ENCODE results near the gene NSF.
"Not testable (repeated sequence)": the region's sequence is repeated elsewhere in the genome, so short reads cannot be mapped to it uniquely, and the experiment has no call there.

The NSF gene

DNA sequence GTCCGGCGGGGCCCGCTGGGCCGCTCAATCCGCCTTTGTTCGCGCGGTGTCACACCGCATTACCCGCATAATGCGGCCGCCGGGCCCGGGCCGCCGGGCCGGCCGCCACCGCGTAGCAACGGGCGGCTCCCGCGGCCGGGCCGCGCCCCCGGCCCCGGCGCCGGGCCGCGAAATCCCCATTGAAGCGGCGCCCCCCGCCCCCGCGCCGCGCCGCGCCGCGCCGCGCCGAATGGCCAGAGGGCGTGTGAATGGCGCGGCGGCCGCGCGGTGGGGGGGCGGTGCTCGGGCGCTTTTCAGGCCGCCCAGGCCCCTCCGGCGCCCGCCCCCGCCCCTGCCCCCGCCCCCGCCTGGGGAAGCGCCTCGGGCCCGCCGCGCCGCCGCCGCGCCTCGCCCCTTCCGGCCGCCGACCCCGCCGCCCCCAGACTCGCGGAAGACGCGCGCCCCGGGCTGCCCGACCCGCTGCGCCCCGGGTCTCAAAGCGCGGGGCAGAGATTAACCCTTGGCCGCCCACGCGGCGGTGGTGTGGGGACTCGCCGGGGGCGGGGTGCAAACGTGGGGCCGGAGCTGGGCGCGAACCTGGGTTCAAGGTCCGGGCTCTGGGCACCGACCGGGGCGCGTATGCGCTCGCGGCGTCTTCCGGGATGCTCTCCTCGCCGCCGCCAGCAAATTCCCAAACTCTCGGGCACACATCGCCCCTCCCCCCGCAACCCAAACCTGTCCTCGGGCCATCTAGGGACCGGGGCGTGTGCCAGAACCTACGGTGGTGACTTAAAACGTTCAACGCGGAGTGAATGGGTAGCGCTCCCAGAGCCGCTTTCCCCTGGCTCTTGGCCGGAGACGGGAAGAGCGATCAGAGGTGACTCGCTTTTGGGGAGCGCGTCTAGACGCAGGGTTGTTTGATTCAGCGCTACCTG lies 181.3 kb downstream of the NSF start:
- H3K27ac ChIP-seq = peak overlapping the region; percentile 47
- no peak for DNase-seq (ENCODE audit: low read depth, low spot score)

DNA sequence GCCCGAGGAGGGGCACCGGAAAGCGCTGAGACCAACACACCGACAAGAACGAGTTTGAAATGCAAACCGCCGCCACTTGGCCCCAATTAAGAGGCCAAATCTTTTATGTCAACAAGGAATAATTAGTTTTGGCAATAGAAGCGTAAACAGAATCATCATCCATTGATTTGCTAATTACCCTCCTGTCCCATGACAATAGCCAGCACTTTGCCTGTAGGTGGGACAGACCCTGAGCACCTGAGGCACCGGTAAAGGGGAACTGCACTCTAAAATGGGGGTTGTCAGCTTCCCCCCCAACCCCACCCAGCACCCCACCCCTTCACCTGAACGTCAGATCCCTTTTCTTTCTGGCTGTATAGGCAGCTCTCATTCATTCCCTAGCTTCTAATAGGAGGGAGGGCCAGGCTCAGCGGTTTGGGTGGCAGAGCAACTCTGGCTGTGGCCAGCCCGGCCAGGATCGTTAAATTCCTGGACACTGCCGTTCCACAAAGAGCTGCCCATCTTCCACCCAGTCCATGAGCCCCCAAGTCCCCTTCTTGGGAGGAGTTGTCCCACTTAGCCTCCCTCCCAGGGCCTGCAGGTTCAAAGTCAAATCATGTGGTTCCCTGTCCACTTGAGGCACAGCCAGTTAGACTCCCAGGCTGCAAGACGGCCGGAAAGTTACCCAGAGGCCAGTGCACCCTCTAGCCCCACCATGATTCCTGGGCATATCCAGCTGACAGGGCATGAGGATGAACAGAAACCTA lies 182.2 kb downstream of the NSF start:
- no peak for DNase-seq (ENCODE audit: low read depth, low spot score)
- peak overlapping the region; percentile 47 for H3K27ac ChIP-seq

DNA sequence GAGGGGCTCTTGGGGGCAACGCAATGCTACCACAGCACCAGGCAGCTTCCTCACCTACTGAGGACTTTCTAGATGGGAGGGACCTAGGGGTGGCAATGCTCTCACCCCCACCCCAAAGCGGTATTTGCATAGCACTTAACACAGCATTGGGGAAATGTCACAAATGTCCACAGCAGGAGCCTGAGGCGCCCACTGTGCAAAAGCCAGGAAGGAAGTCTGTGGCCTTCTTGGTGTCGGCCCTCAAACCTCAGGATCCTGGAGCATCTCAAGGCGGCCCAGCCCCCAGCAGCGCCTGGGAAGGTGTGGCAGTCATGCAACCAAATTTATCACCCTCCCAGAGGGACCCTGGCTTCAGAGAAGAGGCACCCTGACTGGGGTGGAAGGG lies 182.7 kb downstream of the NSF start:
- DNase-seq (ENCODE audit: low read depth, low spot score) = no peak
- no peak overlapping the region for H3K27ac ChIP-seq

DNA sequence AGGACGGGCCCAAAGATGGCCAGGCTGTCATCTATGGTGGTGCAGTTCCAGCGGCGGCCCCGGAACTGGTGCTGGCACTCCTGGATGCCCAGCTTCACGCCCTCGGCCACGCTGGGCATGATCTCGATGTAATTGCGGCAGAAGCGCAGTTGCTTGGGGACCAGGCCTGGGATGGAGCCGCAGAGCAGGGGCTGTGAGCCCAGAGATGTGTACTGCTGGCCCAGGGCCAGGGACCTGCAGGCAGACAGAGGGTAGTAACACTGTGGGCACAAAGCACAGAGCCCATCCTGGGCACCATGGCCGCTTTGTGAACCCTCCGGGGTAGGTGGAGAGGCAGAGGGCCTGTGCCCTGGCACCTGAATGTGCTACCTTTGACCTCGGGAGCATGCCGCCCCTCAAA lies 183.2 kb downstream of the NSF start:
- H3K27ac ChIP-seq = no peak overlapping the region
- DNase-seq (ENCODE audit: low read depth, low spot score) = no peak

DNA sequence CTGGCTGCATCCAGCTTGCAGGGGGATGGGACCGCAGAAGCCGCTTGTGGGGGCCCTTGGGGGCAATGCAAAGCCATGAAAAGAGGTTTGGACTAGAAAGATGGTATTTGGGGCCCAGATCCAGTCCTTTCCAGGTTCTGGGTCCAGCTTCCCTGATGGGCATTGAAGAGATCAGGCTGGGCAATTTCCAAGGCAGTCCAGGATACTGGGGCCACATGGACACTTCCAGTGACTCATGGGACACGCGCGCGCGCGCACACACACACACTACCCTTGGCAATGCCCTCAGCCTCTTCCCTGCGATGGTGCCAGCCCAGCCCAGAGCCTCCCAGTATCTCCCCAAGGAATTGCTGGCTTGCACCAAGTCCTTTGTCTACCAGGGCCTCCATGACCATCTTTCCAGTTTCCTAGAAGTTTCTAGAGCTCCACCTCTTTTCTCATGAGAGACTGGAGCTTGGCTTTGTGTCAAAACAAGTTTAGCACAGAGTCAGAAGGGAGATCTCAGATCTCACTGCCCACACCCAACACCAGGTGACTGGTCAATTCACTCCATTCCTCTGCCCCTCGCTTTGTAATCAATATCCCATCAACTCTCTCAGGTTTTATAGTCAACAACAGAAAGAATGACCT lies 183.8 kb downstream of the NSF start:
- no peak for DNase-seq (ENCODE audit: low read depth, low spot score)
- H3K27ac ChIP-seq = no peak overlapping the region

DNA sequence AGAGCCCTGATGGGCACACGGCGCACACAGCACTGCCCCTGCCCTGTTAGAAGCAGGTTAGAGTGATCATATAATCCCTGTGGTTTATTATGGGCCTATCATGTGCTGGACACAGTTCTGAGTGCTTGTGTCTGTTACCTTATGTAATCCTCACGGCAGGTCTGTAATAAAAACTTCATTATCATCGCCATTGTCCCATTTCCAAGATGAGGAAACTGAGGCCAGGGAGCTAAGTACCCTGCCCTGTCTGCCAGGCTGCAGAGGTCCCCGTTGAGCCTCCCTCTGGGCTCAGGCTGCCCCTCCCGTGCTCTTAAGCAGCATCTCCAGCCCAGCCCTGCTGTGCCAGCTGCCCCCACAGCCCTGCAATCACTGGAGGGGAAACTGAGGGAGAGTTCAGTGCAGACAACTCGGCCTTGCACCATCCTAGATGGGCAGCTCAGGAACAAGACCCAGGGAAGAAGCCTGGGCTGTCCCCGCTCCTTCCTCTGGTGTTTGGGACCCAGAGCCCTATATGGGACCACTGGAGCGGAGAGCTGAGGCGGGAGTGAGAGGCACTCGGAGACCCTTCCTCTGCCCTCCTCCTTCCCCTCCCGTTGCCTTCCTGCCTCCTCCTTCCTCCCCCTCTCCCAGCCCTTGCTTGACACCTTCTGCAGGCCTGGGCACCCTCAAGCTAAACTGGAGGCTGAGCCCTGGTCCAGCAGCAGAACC lies 186.0 kb downstream of the NSF start:
- no peak for DNase-seq (ENCODE audit: low read depth, low spot score)
- no peak overlapping the region for H3K27ac ChIP-seq

DNA sequence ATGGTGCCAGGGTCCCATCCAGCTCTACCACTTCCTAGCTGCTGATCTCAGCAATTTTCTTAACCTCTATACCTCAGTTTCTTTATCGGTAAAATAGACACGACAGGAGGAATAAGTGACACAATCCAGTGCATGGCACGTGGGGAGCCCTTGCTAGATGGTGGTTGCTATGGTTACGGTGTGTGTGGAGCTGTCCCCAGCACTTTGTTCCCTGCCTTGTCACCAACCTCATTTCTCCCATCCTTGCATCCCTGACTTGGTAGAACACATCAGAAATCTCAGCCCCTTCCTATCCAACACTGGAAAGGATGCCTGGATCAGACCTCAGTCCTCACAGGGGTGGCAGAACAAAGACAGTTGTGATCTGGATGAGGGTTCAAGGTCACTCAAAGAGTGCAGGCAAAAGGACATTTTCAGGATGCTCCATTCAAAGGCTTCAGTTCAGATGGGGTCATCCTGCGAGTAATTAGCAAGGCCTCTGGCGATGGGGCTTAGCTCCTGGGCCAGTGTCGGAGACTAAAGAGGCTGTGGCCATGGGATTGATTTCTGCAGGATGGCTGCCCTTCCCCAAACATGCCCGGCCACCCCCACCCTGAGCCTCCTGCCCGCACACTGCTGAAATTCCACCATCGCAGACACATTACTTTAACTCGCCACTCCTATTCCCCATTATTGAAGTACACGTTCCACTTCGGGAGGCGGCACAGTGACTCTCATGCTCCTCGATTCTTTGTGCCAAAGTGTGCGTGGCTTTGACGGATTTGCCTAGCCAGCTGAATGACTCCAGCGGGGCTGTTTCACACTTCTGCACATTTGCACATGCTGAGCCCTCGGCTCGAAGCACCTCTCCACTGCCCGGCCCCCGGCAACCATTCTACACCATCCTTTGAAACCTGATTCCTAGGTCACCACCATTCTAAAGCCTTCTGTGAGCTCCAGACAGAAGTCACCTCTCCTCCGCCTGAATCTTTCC lies 187.8 kb downstream of the NSF start:
- DNase-seq (ENCODE audit: low read depth, low spot score) = no peak
- no peak overlapping the region for H3K27ac ChIP-seq

DNA sequence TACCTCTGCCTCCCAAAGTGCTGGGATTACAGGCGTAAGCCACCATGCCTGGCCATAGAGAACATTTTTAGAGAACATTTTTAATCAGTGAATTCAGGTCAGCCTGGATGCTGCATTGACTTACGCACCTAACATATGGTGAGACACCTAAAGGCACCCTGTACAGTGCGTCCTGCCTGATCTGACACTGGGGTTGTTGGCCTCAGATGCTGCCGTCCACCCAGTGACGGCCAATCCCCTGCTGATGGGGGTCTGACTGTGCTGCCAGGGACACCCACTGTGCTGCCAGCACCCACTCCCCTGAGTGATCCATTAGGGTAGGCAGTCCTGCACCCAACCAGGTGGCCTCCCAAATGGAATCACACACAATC lies 189.5 kb downstream of the NSF start:
- DNase-seq (ENCODE audit: low read depth, low spot score) = no peak
- no peak overlapping the region for H3K27ac ChIP-seq

DNA sequence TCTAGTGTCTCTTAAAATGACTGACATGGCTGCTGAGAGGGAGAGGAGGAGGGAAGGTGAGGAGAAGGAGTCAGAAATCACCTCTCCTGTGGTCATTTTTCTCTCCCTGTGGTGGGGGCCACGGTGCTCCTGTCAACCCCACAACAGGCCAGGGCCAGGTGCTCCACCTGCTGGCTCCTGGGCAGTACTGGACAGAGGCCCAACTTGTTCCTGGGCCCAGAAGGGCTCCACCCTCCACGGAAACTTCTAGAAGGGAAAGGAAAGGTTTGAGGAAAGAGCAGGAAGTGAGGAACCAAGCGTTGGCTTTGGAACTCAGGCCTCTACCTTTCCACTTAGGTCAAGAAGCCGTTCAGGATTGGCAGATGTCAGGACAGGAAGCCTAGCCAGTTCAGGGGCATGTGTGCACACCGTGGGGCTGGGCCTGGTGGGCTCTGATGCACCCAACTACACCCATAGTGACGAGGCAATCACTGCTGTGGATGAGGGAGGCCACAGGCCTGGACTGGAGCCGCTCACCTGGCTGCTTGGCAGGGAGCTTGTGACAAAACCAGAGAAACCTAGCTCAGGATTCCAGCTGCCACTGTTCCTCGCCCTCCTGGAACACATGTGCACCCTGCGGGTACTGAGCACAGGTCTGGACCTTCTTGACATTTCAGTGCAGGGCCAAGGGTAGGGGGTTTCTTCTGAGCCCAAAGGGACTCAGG lies 191.9 kb downstream of the NSF start:
- no peak overlapping the region for H3K27ac ChIP-seq
- DNase-seq (ENCODE audit: low read depth, low spot score) = no peak

DNA sequence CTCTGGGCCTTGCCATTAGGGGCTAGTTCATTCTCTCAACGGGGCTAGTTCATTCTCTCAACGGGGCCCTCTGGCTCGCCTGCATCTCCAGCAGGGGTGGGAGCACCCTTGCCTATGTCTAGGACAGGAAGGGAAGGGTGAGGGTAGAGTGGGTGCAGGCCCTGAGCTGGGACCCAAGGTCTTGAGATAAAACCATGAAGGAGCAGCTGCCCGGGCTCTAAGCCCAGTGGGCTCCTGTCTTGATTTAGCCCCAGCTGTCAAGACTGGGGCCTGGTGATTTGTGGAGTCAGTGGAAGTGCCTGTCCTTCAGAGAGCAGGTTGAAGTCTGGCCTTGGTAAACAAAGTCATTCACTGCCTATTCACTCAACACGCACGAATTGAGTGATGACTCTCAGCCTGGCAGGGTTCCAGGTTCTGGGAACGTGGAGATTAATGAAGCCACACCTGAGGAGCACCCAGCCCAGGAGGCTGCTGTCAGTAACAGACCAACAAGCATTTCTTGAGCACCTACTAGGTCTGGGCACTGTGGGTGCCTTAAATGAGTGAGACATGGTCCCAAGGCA lies 192.6 kb downstream of the NSF start:
- DNase-seq (ENCODE audit: low read depth, low spot score) = no peak
- no peak overlapping the region for H3K27ac ChIP-seq

DNA sequence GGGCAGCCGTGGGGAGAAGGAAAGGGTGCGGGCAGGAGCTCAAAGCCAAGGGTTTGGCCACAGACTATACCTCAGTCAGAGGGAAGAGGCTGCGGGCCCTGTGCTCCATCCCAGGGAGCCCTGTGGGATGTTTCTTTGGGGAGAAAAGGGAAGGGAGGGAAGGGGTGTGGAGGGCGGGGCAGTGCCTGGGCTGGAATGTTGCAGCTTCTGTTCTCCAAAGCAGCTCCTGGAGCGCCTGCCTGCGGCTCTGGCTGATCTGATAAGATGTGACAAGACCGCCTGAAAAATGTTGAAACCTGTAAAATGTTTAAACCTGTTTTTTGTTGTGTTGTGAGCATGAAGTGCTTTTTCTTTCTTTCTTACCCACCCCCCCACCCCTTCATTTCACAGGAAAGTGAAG lies 195.2 kb downstream of the NSF start:
- no peak overlapping the region for H3K27ac ChIP-seq
- no peak for DNase-seq (ENCODE audit: low read depth, low spot score)

DNA sequence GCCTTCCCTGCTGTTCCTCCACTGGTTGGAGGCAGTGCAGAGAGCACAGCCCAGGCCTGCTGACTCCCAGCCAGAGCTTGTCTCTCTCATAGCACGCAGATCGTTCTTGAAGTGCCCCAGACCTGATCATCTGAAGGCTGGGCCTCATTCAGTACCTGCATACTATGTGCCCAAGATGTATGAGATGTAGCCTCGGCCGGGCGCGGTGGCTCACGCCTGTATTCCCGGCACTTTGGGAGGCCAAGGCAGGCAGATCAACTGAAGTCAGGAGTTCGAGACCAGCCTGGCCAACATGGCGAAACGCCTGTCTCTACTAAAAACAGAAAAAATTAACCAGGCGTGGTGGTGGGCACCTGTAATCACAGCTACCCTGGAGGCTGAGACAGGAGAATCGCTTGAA lies 197.0 kb downstream of the NSF start:
- no peak for DNase-seq (ENCODE audit: low read depth, low spot score)
- H3K27ac ChIP-seq = no peak overlapping the region

DNA sequence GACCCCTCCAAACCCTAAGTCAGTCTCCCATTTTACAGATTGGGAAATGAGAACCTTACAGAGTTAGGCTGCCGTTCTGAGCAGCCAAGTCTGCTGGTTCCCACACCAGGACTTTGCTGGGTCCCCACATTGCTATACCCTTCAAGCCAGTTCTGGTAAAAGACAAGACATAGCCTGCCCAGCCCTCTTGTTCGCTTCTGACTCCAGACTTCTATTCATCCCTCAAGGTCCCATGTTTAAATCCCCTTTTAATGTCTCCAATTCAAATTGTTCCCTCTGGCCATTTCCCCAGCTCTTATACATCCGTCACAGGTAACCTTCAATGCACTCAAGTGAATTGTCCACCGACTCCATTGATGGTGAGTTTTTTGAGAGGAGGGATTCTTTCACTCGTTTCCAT lies 197.8 kb downstream of the NSF start:
- no peak for DNase-seq (ENCODE audit: low read depth, low spot score)
- no peak overlapping the region for H3K27ac ChIP-seq

DNA sequence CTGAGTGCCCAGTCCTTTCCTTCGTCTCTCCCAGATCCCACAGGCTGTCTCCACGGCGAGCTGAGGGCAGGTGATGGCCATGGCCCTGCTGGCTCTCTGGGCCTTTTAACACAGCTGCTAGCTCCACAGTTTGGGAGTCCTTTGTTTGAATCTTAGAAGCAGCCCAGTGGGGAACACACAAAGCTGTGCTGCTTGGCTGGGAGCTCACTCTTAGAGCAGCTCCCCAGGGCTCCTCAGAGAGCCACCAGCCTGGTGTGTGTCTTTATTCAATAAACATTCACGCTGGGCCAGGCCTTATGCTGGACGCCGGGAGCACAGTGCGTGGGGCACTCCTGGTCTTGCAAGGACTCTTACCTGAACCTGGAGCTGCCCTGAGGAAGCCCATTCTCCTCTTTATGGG lies 198.3 kb downstream of the NSF start:
- no peak overlapping the region for H3K27ac ChIP-seq
- no peak for DNase-seq (ENCODE audit: low read depth, low spot score)

DNA sequence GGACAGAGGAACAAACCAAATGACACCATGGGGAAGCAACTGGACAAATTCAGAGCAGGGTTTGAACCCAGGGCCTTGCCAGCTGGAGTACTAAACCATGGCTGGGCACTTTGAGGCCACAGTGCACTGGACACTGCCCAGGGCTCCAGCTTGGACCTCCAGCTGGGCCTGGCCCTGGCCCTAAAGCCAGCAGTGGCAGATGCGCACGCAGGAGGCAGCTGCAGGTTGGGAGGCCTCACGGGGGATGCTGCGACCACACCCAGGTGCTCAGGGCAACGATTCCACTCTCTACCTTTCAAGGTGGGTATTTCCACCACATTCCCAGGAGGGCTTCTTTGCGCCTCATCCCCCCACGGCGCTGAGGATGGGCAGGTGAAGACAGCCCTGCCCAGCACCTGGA lies 199.1 kb downstream of the NSF start:
- no peak for DNase-seq (ENCODE audit: low read depth, low spot score)

DNA sequence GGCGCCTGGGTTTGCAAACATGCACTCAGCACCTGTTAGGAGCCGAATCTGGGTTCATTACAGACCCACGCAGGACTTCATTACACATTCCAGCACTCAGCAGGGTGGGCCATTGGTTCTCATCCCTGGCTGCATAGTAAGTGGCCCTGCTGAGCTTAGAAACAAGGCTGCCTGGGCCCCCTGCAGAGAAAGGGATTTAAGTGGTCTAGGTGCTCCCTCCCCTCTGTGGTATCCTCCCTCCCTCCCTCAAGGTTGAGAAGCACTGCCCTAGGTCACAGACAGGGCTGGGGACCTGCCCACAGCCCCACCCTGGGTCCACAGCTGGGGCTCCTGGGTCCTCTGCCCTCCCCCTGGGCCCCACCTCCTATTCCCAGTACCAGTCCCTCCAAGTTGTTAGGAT lies 199.7 kb downstream of the NSF start:
- H3K27ac ChIP-seq = no peak overlapping the region

More for the DNA sequence above, 199.1 kb downstream of the NSF start:
- no peak overlapping the region for H3K27ac ChIP-seq

DNA sequence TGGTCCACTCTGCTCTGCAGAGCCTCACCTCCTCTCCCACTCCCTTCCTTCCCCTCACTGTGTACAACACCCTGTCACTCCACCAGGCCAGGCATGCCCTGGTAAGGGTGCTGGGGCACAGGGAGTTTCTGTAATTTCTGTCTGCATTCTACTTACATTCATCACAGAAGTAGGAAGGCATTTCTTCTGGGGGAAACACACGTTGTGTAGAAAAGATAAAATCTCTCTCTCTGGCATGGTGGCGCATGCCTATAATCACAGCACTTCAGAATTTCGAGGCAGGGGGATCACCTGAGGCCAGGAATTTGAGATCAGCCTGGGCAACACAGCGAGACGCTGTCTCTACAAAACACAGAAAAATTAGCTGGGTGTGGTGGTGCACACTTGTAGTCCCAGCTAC lies 201.1 kb downstream of the NSF start:
- H3K27ac ChIP-seq = no peak overlapping the region
- no peak for DNase-seq (ENCODE audit: low read depth, low spot score)

More for the DNA sequence above, 199.7 kb downstream of the NSF start:
- no peak for DNase-seq (ENCODE audit: low read depth, low spot score)

DNA sequence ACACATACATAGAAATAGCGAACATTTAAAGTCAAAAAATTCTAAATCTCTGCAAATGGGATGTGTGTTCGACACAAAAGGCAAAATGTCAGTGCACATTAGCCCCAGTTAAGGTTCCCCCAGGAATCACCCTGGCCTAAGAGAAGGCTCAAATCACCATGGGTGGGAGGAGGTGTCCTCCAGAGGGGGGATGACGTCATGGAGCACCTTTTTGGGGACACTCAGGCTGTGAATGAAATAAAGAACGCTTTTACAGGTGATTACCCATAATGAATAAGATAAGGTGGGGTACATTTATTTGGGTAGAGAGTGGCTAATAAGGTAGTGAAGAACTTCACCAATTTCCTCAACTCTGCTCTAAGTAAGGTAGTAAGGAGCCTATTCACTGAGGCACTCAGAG lies 201.6 kb downstream of the NSF start:
- no peak for DNase-seq (ENCODE audit: low read depth, low spot score)

DNA sequence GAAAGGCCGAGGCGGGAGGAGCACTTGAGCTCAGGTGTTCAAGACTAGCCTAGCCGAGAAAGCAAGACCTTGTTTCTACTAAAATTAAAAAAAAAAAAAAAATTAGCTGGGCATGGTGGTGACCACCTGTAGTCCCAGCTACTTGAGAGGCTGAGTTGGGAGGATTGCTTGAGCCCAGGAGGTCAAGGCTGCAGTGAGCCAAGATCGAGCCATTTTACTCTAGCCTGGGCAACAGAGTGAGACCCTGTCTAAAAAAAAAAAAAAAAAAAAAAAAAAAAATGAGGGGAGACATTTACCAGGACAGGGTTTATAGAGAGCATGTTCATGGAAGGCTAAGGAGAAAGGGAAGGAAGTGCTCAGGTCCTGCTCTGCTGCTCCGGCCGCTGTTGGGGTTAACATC lies 202.6 kb downstream of the NSF start:
- not testable (repeated sequence) for H3K27ac ChIP-seq; DNase-seq (ENCODE audit: low read depth, low spot score)

More for the DNA sequence above, 201.6 kb downstream of the NSF start:
- no peak overlapping the region for H3K27ac ChIP-seq
